ENCODE results near the gene HEYL. TPM values are rescaled to one million over a fixed set of nuclear protein-coding genes. Genes with fewer than 3 reads are reported as not detected.

Gene HEYL
- total and polyA plus RNA-seq, 8 donors, result 12.0 to 34.6 (median 31.3) TPM

GRCh38 chr1:39640861-39641260 lies 1.4 kb upstream of the HEYL start:
- TF ChIP-seq CTCF (IDR thresholded peaks at IDR 0.05), result no peak
- intact Hi-C loops (cut with DNase I), result no loop called here
- ATAC-seq, result no peak
- no peaks in the 10 kb centered on the region for H3K27me3 ChIP-seq
- WGBS, 2 donors, result 84% methylated on average over 8 of the region's 8 CpGs
- no peaks in the 10 kb centered on the region for H3K9me3 ChIP-seq
- H3K36me3 ChIP-seq, result no peaks in the 10 kb centered on the region
- DNase-seq, result peak in 1 of 6 donors; percentile 13
- peak overlapping the region in 2 of 4 donors; percentile 81 to 89 for H3K27ac ChIP-seq
- H3K4me3 ChIP-seq, result no peak overlapping the region
- FAIRE-seq, result no peak
- peaks cover 10 to 18% (median 11%) of the 10 kb centered on the region in 3 donors for H3K4me1 ChIP-seq

GRCh38 chr1:39638965-39639304 lies 508 bp downstream of the HEYL start:
- no peak for FAIRE-seq
- H3K27ac ChIP-seq, result peak overlapping the region; percentile 51 to 89 (median 78)
- no peak for ATAC-seq
- DNase-seq, result no peak
- intact Hi-C loops (cut with DNase I), result no loop called here
- H3K4me1 ChIP-seq, result peaks cover 0 to 15% (median 5%) of the 10 kb centered on the region in 3 donors
- peak overlapping the region; percentile 75 to 90 (median 81) for H3K4me3 ChIP-seq
- H3K9me3 ChIP-seq, result no peaks in the 10 kb centered on the region
- no peaks in the 10 kb centered on the region for H3K27me3 ChIP-seq
- WGBS, 2 donors, result 35 to 38% methylated on average over 3 of the region's 3 CpGs
- TF ChIP-seq CTCF (IDR thresholded peaks at IDR 0.05), result no peak
- H3K36me3 ChIP-seq, result no peaks in the 10 kb centered on the region

GRCh38 chr1:39637361-39637760 lies 2.1 kb downstream of the HEYL start:
- H3K27me3 ChIP-seq, result no peaks in the 10 kb centered on the region
- DNase-seq, result no peak
- ATAC-seq, result no peak
- no peaks in the 10 kb centered on the region for H3K36me3 ChIP-seq
- no peak for FAIRE-seq
- H3K27ac ChIP-seq, result peak overlapping the region in 2 of 4 donors; percentile 81 to 89
- intact Hi-C loops (cut with DNase I), result no loop called here
- no peak for TF ChIP-seq CTCF (IDR thresholded peaks at IDR 0.05)
- WGBS, 2 donors, result 35 to 40% methylated on average over 4 of the region's 4 CpGs
- H3K4me3 ChIP-seq, result peak overlapping the region; percentile 10 to 83 (median 77)
- H3K9me3 ChIP-seq, result no peaks in the 10 kb centered on the region
- H3K4me1 ChIP-seq, result peaks cover 0 to 24% (median 10%) of the 10 kb centered on the region in 3 donors

- H3K9me3 ChIP-seq, result no peaks in the 10 kb centered on the region
- WGBS, 2 donors, result 33 to 39% methylated on average over 2 of the region's 2 CpGs
- no peaks in the 10 kb centered on the region for H3K27me3 ChIP-seq
- intact Hi-C loops (cut with DNase I), result no loop called here
- no peak for FAIRE-seq
- ATAC-seq, result no peak
- H3K27ac ChIP-seq, result peak overlapping the region; percentile 49 to 89 (median 62)
- H3K4me1 ChIP-seq, result peaks cover 0 to 30% (median 14%) of the 10 kb centered on the region in 3 donors
- DNase-seq, result no peak
- peaks cover 0 to 8% (median 7%) of the 10 kb centered on the region in 3 donors for H3K36me3 ChIP-seq
- TF ChIP-seq CTCF (IDR thresholded peaks at IDR 0.05), result no peak
- peak overlapping the region in 2 of 4 donors; percentile 75 to 79 for H3K4me3 ChIP-seq
Measured at GRCh38 chr1:39635871-39636210, 3.6 kb downstream of the HEYL start.

GRCh38 chr1:39635205-39635870 lies 4.1 kb downstream of the HEYL start:
- peak overlapping the region; percentile 49 to 89 (median 62) for H3K27ac ChIP-seq
- H3K4me3 ChIP-seq, result peak overlapping the region in 2 of 4 donors; percentile 75 to 79
- TF ChIP-seq CTCF (IDR thresholded peaks at IDR 0.05), result no peak
- peaks cover 0 to 13% (median 10%) of the 10 kb centered on the region in 3 donors for H3K36me3 ChIP-seq
- FAIRE-seq (no peak), DNase-seq (peak in 3 of 6 donors; percentile 62 to 73 (median 68)), ATAC-seq (peak; percentile 13 to 40 (median 20))
- no peaks in the 10 kb centered on the region for H3K27me3 ChIP-seq
- WGBS, 2 donors, result 35 to 38% methylated on average over 12 of the region's 12 CpGs
- intact Hi-C loops (cut with DNase I), result no loop called here
- H3K4me1 ChIP-seq, result peaks cover 0 to 24% (median 14%) of the 10 kb centered on the region in 3 donors
- no peaks in the 10 kb centered on the region for H3K9me3 ChIP-seq

All from pancreas (tissue), 10 donors.